ENCODE measurements around the gene CTBP2. TPM values are rescaled to one million over a fixed set of nuclear protein-coding genes. Genes with fewer than 3 reads are reported as not detected.
A peak's percentile ranks its signal among the peaks of the same experiment; 100 is the strongest.
"Not testable (repeated sequence)": the region's sequence is repeated elsewhere in the genome, so short reads cannot be mapped to it uniquely, and the experiment has no call there.

CTBP2 gene
- total RNA-seq, 4 donors from 2014 or later = 92.4 to 136 (median 125) TPM

GRCh38 chr10:125151170-125151552 lies 9.2 kb downstream of the CTBP2 start:
- no peak for DNase-seq
- Histone ChIP-seq H3K27ac (peak overlapping the region; percentile 77 to 99 (median 78)), H3K4me1 (peaks cover 92 to 100% of the 10 kb centered on the region in 2 donors), H3K9me3 (no peaks in the 10 kb centered on the region), H3K27me3 (no peaks in the 10 kb centered on the region), H3K36me3 (no peaks in the 10 kb centered on the region), H3K4me3 (replicated peaks in 1 of 3) (no peak overlapping the region)
- whole genome bisulfite sequencing, 2 donors = 93% methylated on average over 24 of the region's 24 CpGs
- TF ChIP-seq POLR2A (IDR thresholded peaks at IDR 0.05) = no peak
- TF ChIP-seq CTCF (IDR thresholded peaks at IDR 0.05) = no peak
- intact Hi-C loops (cut with DNase I) = loop anchor here (10.0 kb wide), 1 partner anchor 66 kb away; no protein-coding TSS in a partner anchor

GRCh38 chr10:125150376-125151083 lies 9.8 kb downstream of the CTBP2 start:
- Histone ChIP-seq H3K27ac (peak overlapping the region; percentile 78 to 99 (median 82)), H3K4me1 (peaks cover 91 to 100% of the 10 kb centered on the region in 2 donors)
- 64 to 72% methylated on average over 16 of the region's 16 CpGs for WGBS, 2 donors
- not testable (repeated sequence) for H3K27me3 ChIP-seq; DNase-seq; H3K9me3 ChIP-seq; H3K4me3 ChIP-seq (replicated peaks in 1 of 3); H3K36me3 ChIP-seq
- intact Hi-C loops (cut with DNase I) = loop anchor here (10.0 kb wide), 1 partner anchor 66 kb away; no protein-coding TSS in a partner anchor

GRCh38 chr10:125149680-125150047 lies 10.7 kb downstream of the CTBP2 start:
- no peaks in the 10 kb centered on the region for H3K27me3 ChIP-seq
- H3K9me3 ChIP-seq = no peaks in the 10 kb centered on the region
- H3K4me3 ChIP-seq (replicated peaks in 1 of 3) = no peak overlapping the region
- no peaks in the 10 kb centered on the region for H3K36me3 ChIP-seq
- DNase-seq = peak in 1 of 2 donors; percentile 49
- intact Hi-C loops (cut with DNase I) = loop anchor here (10.0 kb wide), 1 partner anchor 65 kb away; no protein-coding TSS in a partner anchor
- 53 to 63% methylated on average over 7 of the region's 7 CpGs for WGBS, 2 donors
- peaks cover 91 to 100% of the 10 kb centered on the region in 2 donors for H3K4me1 ChIP-seq
- H3K27ac ChIP-seq = peak overlapping the region; percentile 78 to 84 (median 82)
- no peak for TF ChIP-seq POLR2A (IDR thresholded peaks at IDR 0.05)
- TF ChIP-seq CTCF (IDR thresholded peaks at IDR 0.05) = no peak

GRCh38 chr10:125149036-125149679 lies 11.2 kb downstream of the CTBP2 start:
- 41 to 43% methylated on average over 8 to 12 of the region's 12 CpGs for WGBS, 2 donors
- Histone ChIP-seq H3K4me3 (replicated peaks in 1 of 3) (no peak overlapping the region), H3K27ac (peak overlapping the region; percentile 78 to 84 (median 82)), H3K27me3 (no peaks in the 10 kb centered on the region), H3K9me3 (no peaks in the 10 kb centered on the region), H3K36me3 (no peaks in the 10 kb centered on the region), H3K4me1 (peaks cover 91 to 100% of the 10 kb centered on the region in 2 donors)
- TF ChIP-seq CTCF (IDR thresholded peaks at IDR 0.05) (no peak), POLR2A (IDR thresholded peaks at IDR 0.05) (no peak)
- DNase-seq = peak; percentile 96 to 97
- intact Hi-C loops (cut with DNase I) = no loop called here

GRCh38 chr10:125148528-125148927 lies 11.8 kb downstream of the CTBP2 start:
- DNase-seq = no peak
- Histone ChIP-seq H3K9me3 (no peaks in the 10 kb centered on the region), H3K27me3 (no peaks in the 10 kb centered on the region), H3K4me1 (peaks cover 91 to 99% of the 10 kb centered on the region in 2 donors), H3K36me3 (no peaks in the 10 kb centered on the region), H3K4me3 (replicated peaks in 1 of 3) (no peak overlapping the region), H3K27ac (peak overlapping the region; percentile 78 to 84 (median 82))
- TF ChIP-seq CTCF (IDR thresholded peaks at IDR 0.05) = no peak
- TF ChIP-seq POLR2A (IDR thresholded peaks at IDR 0.05) = no peak
- 51 to 60% methylated on average over 4 of the region's 4 CpGs for WGBS, 2 donors
- intact Hi-C loops (cut with DNase I) = no loop called here

Data from thyroid gland (tissue), 4 donors.